Transverse colon (tissue), 4 donors: Measurements from ENCODE around the gene TCEANC. TPM values are rescaled to one million over a fixed set of nuclear protein-coding genes. Genes with fewer than 3 reads are reported as not detected.
A peak's percentile ranks its signal among the peaks of the same experiment; 100 is the strongest.

Experiments
- DNase-seq: peaks from one replicate; pipeline ENCODE4 v3.0.0-alpha.2; 2019
- H3K27ac ChIP-seq, 4 donors: fragments of 200-600 bp; sonication (generic); 2 replicates each; pipeline ENCODE4 v1.5.1; 2016 to 2018; ENCODE audit warnings: inconsistent platforms in 4 of 4
- H3K27me3 ChIP-seq: fragments of 200-600 bp; sonication (generic); 2 replicates; pipeline ENCODE4 v1.5.1; 2017; ENCODE audit warnings: inconsistent platforms
- H3K36me3 ChIP-seq, 4 donors: fragments of 200-600 bp; sonication (generic); 2 replicates each; pipeline ENCODE4 v1.5.1; 2017 to 2019; ENCODE audit warnings: inconsistent platforms in 4 of 4
- H3K4me1 ChIP-seq, 4 donors: fragments of 200-600 bp; sonication (generic); 2 replicates each; pipeline ENCODE4 v1.5.1; 2017 to 2020; ENCODE audit warnings: inconsistent platforms in 4 of 4
- H3K4me3 ChIP-seq, 4 donors: fragments of 200-600 bp; sonication (generic); 1 replicate in 1 of 4; 2 replicates in 3 of 4; pipeline versions ENCODE4 v1.5.1 to v1.6.1; 2017 to 2019; ENCODE audit warnings: inconsistent platforms in 4 of 4
- H3K9me3 ChIP-seq, 2 donors: fragments of 200-600 bp; sonication (generic); 2 replicates each; pipeline ENCODE4 v1.5.1; 2017 to 2019; ENCODE audit warnings: inconsistent platforms in 2 of 2
- EP300 ChIP-seq: sonication (generic); formaldehyde crosslinking; IDR thresholded peaks from one replicate; pipeline ENCODE4 v1.6.1; 2017; ENCODE audit warnings: antibody characterized with exemption, low read depth
- POLR2A ChIP-seq: fragments of 450-650 bp; IDR thresholded peaks from one replicate; pipeline ENCODE4 v1.6.1; 2016; ENCODE audit warnings: antibody characterized with exemption, mild to moderate bottlenecking, moderate library complexity
- POLR2AphosphoS5 ChIP-seq, 3 donors: sonication (generic); formaldehyde crosslinking; IDR thresholded peaks; one replicate each; pipeline ENCODE4 v1.6.1; 2016; ENCODE audit warnings: antibody characterized with exemption in 3 of 3
- WGBS, 2 donors: methylation state at CpG; one replicate each; pipeline ENCODE4 v1.1.5; 2018; ENCODE audit warnings: low coverage in 1 of 2; 5-methylcytosine and 5-hydroxymethylcytosine counted together
- in situ Hi-C, 4 donors: fragments of 200-750 bp; cut with MboI; loops; one replicate each; pipeline versions ENCODE4 v1.15.0 to v1.15.1; 2017; ENCODE audit warnings: low sequenced_read_pairs in 3 of 4, low pct_ligation_motif_present in 1 of 4, low pct_unique_long_range_greater_than_20kb in 1 of 4
- intact Hi-C: fragments of 100-400 bp; cut with DNase I; formaldehyde crosslinking; loops from one replicate; pipeline ENCODE4 v1.15.1; 2023; ENCODE audit warnings: low total_unique reads
- total RNA-seq, 4 donors: library from RNA; depleted of rRNA; stranded (reverse); fragments of >200 nt; gene quantifications; one replicate each; pipeline ENCODE4 v1.1.0, GENCODE V29; 2016
- TF ChIP-seq, protein P1 (sequence below), 5 experiments: fragments of 200-600 bp in 3 of 5; fragments of 450-650 bp in 2 of 5; sonication (generic) in 3 of 5; IDR thresholded peaks; 1 replicate in 2 of 5; 2 replicates in 3 of 5; pipeline ENCODE4 v1.5.1; 2016 to 2017; ENCODE audit warnings: antibody characterized with exemption in 5 of 5, inconsistent platforms in 3 of 5, mild to moderate bottlenecking in 2 of 5, moderate library complexity in 1 of 5

Gene TCEANC
- total RNA-seq, 4 donors from 2014 or later = 0.20 to 9.1 (median 3.7) TPM

DNA sequence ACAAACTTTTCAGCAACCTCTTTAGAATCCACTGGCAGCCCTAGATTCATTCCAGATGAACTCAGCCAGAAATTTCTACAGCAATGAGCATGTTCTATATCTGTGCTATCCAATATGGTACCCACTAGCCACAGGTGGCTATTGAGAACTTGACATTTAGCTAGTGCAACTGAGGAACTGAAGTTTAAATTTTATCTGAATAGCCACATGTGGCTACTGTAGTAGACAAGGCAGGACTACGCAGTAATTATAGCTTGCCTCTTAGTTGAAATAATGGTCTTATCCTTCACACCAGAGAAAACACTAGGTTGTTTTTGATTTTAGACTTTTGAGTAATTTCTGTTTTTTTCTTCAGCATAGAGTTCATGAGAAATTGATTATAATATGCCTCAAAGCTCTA is 2.6 kb upstream of the TCEANC start:
- DNase-seq = no peak
- 92% methylated on average over 1 of the region's 1 CpG; no CpG with 5 or more reads in 1 of the 2 donors for WGBS, 2 donors
- H3K27me3 ChIP-seq = no peaks in the 10 kb centered on the region

DNA sequence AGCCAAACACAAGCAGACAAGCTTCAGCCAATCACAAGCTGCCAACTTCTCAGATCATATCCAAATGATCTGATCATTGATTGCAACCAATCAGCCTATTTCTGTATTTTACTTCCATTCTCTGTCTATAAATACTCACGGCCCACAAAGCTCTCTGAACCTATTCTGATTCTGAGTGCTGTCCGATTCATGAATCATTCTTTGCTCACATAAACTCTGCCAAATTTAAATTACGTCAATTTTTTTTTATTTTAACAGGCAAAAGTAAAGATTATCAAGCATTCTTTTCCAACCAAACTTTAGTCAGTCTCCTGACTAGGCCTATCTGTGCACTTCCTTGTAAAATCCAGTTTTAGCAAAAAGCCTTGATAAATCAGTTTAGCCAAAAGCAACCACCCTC is 1.8 kb upstream of the TCEANC start:
- no peak for DNase-seq
- H3K27ac ChIP-seq = peak overlapping the region in 1 of 4 donors; percentile 93
- WGBS, 2 donors = 53 to 70% methylated on average over 3 of the region's 3 CpGs
- no peaks in the 10 kb centered on the region for H3K9me3 ChIP-seq
- intact Hi-C loops (no loop called here), in situ Hi-C loops (loop anchor here (5.0 to 25.0 kb wide), 5 partner anchors 84 to 689 kb away; partner anchors contain the start of genes GEMIN8 (in 2 of the 4), OFD1 (in 1 of the 4) and TRAPPC2 (in 1 of the 4))
- TF ChIP-seq, protein P1, sequence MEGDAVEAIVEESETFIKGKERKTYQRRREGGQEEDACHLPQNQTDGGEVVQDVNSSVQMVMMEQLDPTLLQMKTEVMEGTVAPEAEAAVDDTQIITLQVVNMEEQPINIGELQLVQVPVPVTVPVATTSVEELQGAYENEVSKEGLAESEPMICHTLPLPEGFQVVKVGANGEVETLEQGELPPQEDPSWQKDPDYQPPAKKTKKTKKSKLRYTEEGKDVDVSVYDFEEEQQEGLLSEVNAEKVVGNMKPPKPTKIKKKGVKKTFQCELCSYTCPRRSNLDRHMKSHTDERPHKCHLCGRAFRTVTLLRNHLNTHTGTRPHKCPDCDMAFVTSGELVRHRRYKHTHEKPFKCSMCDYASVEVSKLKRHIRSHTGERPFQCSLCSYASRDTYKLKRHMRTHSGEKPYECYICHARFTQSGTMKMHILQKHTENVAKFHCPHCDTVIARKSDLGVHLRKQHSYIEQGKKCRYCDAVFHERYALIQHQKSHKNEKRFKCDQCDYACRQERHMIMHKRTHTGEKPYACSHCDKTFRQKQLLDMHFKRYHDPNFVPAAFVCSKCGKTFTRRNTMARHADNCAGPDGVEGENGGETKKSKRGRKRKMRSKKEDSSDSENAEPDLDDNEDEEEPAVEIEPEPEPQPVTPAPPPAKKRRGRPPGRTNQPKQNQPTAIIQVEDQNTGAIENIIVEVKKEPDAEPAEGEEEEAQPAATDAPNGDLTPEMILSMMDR (IDR thresholded peaks at IDR 0.05) = no peak
- no peak for TF ChIP-seq POLR2A
- TF ChIP-seq POLR2AphosphoS5 (IDR thresholded peaks at IDR 0.05) = no peak
- no peak for TF ChIP-seq EP300
- no peaks in the 10 kb centered on the region for H3K36me3 ChIP-seq
- no peak overlapping the region for H3K4me3 ChIP-seq
- peaks cover 0 to 13% (median 7%) of the 10 kb centered on the region in 4 donors for H3K4me1 ChIP-seq
- H3K27me3 ChIP-seq = no peaks in the 10 kb centered on the region

More for the DNA sequence above, 2.6 kb upstream of the TCEANC start:
- TF ChIP-seq, protein P1 (IDR thresholded peaks at IDR 0.05) = no peak
- Histone ChIP-seq H3K4me1 (peaks cover 0 to 13% (median 7%) of the 10 kb centered on the region in 4 donors), H3K9me3 (no peaks in the 10 kb centered on the region), H3K4me3 (no peak overlapping the region), H3K36me3 (no peaks in the 10 kb centered on the region), H3K27ac (no peak overlapping the region)
- intact Hi-C loops (no loop called here), in situ Hi-C loops (loop anchor here (5.0 to 25.0 kb wide), 5 partner anchors 84 to 688 kb away; partner anchors contain the start of genes GEMIN8 (in 2 of the 4), OFD1 (in 1 of the 4) and TRAPPC2 (in 1 of the 4))

DNA sequence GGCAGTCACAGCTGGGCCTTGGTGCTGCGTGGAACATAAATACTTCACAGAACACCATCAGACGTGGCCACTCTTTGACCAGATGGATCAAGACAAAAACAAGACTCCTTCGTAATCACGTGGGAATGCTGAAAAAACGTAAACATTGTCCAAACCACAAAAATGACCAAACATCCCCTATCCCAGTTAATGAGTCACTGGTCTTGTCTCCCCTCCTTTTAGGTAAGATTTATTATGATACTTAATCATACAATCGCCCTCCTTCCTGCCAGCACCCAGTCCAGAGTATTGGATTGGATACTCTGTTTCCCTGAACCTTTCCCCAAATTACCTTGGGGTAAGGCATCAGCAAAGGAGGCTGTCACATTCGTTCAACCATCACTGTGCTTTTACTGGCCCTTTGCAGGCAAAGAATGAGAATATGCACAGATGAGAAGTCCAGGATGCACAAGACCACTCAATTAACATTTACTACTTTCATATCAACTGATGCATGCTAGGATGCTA is 601 bp upstream of the TCEANC start:
- Histone ChIP-seq H3K9me3 (no peaks in the 10 kb centered on the region), H3K4me3 (peak overlapping the region in 3 of 4 donors; percentile 26 to 66 (median 49)), H3K27ac (peak overlapping the region; percentile 86 to 98 (median 94)), H3K4me1 (peaks cover 0 to 13% (median 7%) of the 10 kb centered on the region in 4 donors), H3K27me3 (no peaks in the 10 kb centered on the region), H3K36me3 (no peaks in the 10 kb centered on the region)
- intact Hi-C loops (no loop called here), in situ Hi-C loops (loop anchor here (5.0 to 25.0 kb wide), 5 partner anchors 82 to 690 kb away; partner anchors contain the start of genes GEMIN8 (in 2 of the 4), OFD1 (in 1 of the 4) and TRAPPC2 (in 1 of the 4))
- WGBS, 2 donors = 8 to 36% methylated on average over 4 to 7 of the region's 7 CpGs
- TF ChIP-seq, protein P1 (IDR thresholded peaks at IDR 0.05) = no peak
- TF ChIP-seq POLR2A = no peak
- no peak for TF ChIP-seq EP300
- TF ChIP-seq POLR2AphosphoS5 (IDR thresholded peaks at IDR 0.05) = no peak
- DNase-seq = no peak

DNA sequence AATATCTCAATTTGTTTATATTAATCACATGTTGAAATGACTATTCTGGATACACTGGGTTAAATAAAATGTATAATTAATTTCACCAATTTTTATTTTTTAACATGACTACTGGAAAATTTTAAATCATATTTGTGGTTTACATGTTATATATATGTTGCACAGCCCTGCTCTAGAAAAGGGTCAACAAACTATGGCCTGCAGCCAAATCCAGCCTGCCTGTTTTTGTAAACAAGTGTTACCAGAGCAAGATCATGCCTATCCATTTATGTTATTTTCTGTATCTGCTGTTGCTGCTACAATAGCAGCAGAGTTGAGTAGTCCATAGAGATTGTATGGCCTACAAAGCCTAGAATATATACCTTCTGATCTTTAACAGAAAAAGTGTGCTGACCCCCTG is 1.2 kb downstream of the TCEANC start:
- H3K27me3 ChIP-seq = no peaks in the 10 kb centered on the region
- intact Hi-C loops (no loop called here), in situ Hi-C loops (loop anchor here (5.0 to 25.0 kb wide), 5 partner anchors 81 to 692 kb away; partner anchors contain the start of genes GEMIN8 (in 2 of the 4), OFD1 (in 1 of the 4) and TRAPPC2 (in 1 of the 4))
- peaks cover 0 to 17% (median 7%) of the 10 kb centered on the region in 4 donors for H3K4me1 ChIP-seq
- TF ChIP-seq, protein P1 (IDR thresholded peaks at IDR 0.05) = no peak
- TF ChIP-seq EP300 (no peak), POLR2A (no peak), POLR2AphosphoS5 (IDR thresholded peaks at IDR 0.05) (no peak)
- no peak for DNase-seq
- peak overlapping the region; percentile 86 to 98 (median 94) for H3K27ac ChIP-seq
- peak overlapping the region in 1 of 4 donors; percentile 66 for H3K4me3 ChIP-seq
- no peaks in the 10 kb centered on the region for H3K9me3 ChIP-seq
- H3K36me3 ChIP-seq = no peaks in the 10 kb centered on the region
